RWPE2 (cell line): ENCODE data around the gene LARP4B.

Experiments used
- ATAC-seq: fragments of 200-7000 bp; cut with Tn5 transposase; 3 replicates; pipeline ENCODE4 v1.9.1; 2021; ENCODE audit warnings: low read depth
- DNase-seq: peaks from one replicate; pipeline ENCODE4 v3.0.0-alpha.2; 2020; ENCODE audit warnings: low spot score
- H3K27ac ChIP-seq: fragments of 450-650 bp; 2 replicates; pipeline ENCODE4 v1.5.1; 2017; ENCODE audit warnings: mild to moderate bottlenecking; ENCODE audit not compliant: poor library complexity, severe bottlenecking
- H3K27me3 ChIP-seq: fragments of 250-450 bp; sonication (Bioruptor Pico); 2 replicates; pipeline ENCODE4 v1.5.1; 2021; ENCODE audit warnings: mild to moderate bottlenecking, moderate library complexity; ENCODE audit not compliant: insufficient read depth, poor library complexity, severe bottlenecking
- H3K36me3 ChIP-seq: fragments of 250-450 bp; sonication (Bioruptor Pico); 2 replicates; pipeline ENCODE4 v1.5.1; 2020; ENCODE audit warnings: low read depth, mild to moderate bottlenecking, moderate library complexity
- H3K4me1 ChIP-seq: fragments of 250-450 bp; sonication (Bioruptor Pico); 2 replicates; pipeline ENCODE4 v1.5.1; 2021; ENCODE audit warnings: mild to moderate bottlenecking, moderate library complexity; ENCODE audit not compliant: insufficient read depth, poor library complexity, severe bottlenecking
- H3K4me3 ChIP-seq: fragments of 250-450 bp; sonication (Bioruptor Pico); 2 replicates; pipeline ENCODE4 v1.5.1; 2021; ENCODE audit warnings: mild to moderate bottlenecking, moderate library complexity; ENCODE audit not compliant: severe bottlenecking
- H3K9me3 ChIP-seq: fragments of 250-450 bp; sonication (Bioruptor Pico); 2 replicates; pipeline ENCODE4 v1.5.1; 2021; ENCODE audit warnings: mild to moderate bottlenecking, moderate library complexity; ENCODE audit not compliant: severe bottlenecking
- TF ChIP-seq, protein P1 (sequence below): fragments of 450-650 bp; IDR thresholded peaks from one replicate; pipeline ENCODE4 v1.5.1; 2017; ENCODE audit warnings: mild to moderate bottlenecking, moderate library complexity; ENCODE audit not compliant: poor library complexity, severe bottlenecking

The LARP4B gene

DNA sequence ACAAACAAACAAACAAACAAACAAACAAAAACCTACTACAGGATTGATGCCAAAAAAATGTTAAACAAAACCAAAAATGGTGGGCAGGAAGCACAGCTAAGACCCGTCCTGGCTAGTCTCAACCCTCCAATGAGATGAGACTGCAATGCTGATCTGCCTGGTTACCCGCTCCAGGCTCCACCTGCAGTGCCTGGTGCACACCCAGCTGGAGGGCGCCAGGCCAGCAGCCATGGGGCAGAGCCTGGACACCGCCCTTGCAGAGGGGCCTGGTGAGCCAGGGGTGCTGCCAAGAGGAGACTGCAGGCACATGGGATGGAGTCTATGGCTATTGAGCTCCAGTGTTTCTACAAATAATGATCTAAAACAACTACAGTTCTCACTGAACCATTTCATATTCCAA is 107.0 kb downstream of the LARP4B start:
- no peak for ATAC-seq
- peaks cover 73% of the 10 kb centered on the region for H3K36me3 ChIP-seq
- no peak overlapping the region for H3K4me3 ChIP-seq
- no peaks in the 10 kb centered on the region for H3K4me1 ChIP-seq
- no peaks in the 10 kb centered on the region for H3K9me3 ChIP-seq
- TF ChIP-seq, protein P1, sequence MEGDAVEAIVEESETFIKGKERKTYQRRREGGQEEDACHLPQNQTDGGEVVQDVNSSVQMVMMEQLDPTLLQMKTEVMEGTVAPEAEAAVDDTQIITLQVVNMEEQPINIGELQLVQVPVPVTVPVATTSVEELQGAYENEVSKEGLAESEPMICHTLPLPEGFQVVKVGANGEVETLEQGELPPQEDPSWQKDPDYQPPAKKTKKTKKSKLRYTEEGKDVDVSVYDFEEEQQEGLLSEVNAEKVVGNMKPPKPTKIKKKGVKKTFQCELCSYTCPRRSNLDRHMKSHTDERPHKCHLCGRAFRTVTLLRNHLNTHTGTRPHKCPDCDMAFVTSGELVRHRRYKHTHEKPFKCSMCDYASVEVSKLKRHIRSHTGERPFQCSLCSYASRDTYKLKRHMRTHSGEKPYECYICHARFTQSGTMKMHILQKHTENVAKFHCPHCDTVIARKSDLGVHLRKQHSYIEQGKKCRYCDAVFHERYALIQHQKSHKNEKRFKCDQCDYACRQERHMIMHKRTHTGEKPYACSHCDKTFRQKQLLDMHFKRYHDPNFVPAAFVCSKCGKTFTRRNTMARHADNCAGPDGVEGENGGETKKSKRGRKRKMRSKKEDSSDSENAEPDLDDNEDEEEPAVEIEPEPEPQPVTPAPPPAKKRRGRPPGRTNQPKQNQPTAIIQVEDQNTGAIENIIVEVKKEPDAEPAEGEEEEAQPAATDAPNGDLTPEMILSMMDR, result no peak
- H3K27ac ChIP-seq, result no peak overlapping the region
- no peak for DNase-seq
- H3K27me3 ChIP-seq, result no peaks in the 10 kb centered on the region

DNA sequence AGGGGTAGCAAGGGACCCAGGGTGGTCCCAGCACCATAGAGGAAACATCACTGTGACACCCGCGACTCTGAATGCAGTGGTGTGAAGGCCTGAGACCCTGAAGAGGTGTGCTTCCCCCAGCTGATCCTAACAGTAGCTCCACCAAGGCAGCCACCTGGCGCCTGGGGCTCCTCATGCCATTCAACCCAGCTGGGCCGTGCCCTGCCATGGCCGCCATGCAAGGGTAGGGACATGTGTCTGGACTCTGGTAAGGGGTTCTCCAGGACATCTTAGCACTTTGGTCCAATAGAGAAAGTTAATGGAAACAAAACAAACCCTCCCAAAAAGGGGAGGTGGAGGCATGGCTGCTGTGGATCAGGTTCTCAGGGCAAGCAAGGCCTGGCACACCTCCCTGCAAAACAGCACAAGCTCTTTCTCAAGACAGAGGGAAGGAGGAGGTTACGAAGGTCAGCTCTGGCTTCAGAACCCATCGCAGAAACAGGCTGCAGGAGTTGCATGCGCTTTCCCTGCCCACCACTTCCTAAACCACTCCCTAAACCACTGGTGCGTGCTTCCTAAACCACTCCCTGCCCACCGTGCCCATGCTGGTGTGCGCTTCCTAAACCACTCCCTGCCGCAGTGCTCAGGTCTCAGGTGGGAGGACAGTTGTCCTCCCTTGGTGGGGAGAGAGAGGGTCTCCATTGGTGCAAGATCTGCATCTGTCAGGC is 108.7 kb downstream of the LARP4B start:
- no peak for DNase-seq
- no peaks in the 10 kb centered on the region for H3K4me1 ChIP-seq
- TF ChIP-seq, protein P1, result no peak
- no peaks in the 10 kb centered on the region for H3K9me3 ChIP-seq
- H3K36me3 ChIP-seq, result peaks cover 76% of the 10 kb centered on the region
- no peak overlapping the region for H3K4me3 ChIP-seq
- H3K27me3 ChIP-seq, result no peaks in the 10 kb centered on the region
- no peak overlapping the region for H3K27ac ChIP-seq
- no peak for ATAC-seq

DNA sequence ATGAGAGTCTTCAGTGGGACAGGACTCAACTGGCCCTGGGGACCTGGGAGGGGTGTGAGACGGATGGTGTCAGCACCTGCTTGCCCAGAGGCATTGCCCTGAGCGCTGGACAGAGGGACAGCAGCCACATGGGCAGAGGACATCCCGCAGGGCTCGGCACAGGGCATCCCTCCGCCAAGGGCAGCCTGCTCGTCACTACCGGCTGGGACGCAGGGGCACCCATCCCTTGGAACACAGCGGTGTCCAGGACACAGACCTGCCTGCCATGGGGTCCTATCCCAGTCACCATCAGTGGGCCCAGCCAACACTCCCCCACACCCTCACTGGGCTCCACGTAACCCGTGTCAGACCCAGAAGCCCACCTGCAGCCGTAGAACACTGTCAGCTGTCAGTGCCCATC is 109.3 kb downstream of the LARP4B start:
- H3K27me3 ChIP-seq, result no peaks in the 10 kb centered on the region
- no peak overlapping the region for H3K27ac ChIP-seq
- H3K4me1 ChIP-seq, result no peaks in the 10 kb centered on the region
- no peak overlapping the region for H3K4me3 ChIP-seq
- TF ChIP-seq, protein P1, result no peak
- ATAC-seq (no peak), DNase-seq (no peak)
- peaks cover 81% of the 10 kb centered on the region for H3K36me3 ChIP-seq
- no peaks in the 10 kb centered on the region for H3K9me3 ChIP-seq

DNA sequence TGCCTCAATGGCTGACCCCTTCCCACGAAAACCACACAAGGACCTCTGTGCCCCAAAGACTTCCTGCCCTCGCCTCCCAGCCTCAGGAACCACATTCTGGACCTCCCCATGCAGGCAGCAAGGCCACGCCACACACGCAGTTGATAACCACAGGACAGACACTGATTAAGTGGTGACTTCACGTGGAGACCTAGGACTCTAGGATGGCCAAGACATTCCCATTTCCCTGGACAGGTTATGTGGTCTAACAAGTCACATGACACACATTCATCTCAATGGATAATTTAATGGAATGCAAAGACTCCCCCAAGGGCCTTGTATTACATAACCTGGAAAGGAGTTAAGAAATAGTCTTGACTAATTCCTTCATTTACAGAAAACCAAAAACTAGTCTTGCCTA is 110.2 kb downstream of the LARP4B start:
- H3K4me1 ChIP-seq, result no peaks in the 10 kb centered on the region
- no peaks in the 10 kb centered on the region for H3K9me3 ChIP-seq
- no peak overlapping the region for H3K27ac ChIP-seq
- TF ChIP-seq, protein P1, result no peak
- peaks cover 83% of the 10 kb centered on the region for H3K36me3 ChIP-seq
- H3K27me3 ChIP-seq, result no peaks in the 10 kb centered on the region
- ATAC-seq (no peak), DNase-seq (no peak)
- no peak overlapping the region for H3K4me3 ChIP-seq

DNA sequence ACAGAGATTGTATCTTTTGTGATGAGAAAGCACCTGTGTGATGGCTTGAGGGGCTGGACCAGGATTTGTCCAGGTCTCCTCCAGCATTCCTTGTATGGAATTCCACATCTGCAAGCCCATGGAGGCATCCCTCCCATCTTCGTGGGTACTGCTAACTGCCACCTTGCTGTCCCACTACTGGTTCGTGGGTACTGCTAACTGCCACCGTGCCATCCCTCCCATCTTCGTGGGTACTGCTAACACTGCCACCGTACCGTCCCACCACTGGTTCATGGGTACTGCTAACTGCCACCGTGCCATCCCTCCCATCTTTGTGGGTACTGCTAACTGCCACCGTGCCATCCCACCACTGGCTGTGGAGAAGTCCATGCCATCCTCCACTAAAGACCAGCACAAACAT is 111.7 kb downstream of the LARP4B start:
- TF ChIP-seq, protein P1, result no peak
- H3K9me3 ChIP-seq, result no peaks in the 10 kb centered on the region
- no peak overlapping the region for H3K27ac ChIP-seq
- no peak for DNase-seq
- H3K4me3 ChIP-seq, result no peak overlapping the region
- peaks cover 83% of the 10 kb centered on the region for H3K36me3 ChIP-seq
- H3K27me3 ChIP-seq, result no peaks in the 10 kb centered on the region
- ATAC-seq, result no peak
- H3K4me1 ChIP-seq, result no peaks in the 10 kb centered on the region
